ENCODE results near the gene SLC22A13. TPM values are rescaled to one million over a fixed set of nuclear protein-coding genes. Genes with fewer than 3 reads are reported as not detected.
"Not testable (repeated sequence)": the region's sequence is repeated elsewhere in the genome, so short reads cannot be mapped to it uniquely, and the experiment has no call there.

The SLC22A13 gene, protein sequence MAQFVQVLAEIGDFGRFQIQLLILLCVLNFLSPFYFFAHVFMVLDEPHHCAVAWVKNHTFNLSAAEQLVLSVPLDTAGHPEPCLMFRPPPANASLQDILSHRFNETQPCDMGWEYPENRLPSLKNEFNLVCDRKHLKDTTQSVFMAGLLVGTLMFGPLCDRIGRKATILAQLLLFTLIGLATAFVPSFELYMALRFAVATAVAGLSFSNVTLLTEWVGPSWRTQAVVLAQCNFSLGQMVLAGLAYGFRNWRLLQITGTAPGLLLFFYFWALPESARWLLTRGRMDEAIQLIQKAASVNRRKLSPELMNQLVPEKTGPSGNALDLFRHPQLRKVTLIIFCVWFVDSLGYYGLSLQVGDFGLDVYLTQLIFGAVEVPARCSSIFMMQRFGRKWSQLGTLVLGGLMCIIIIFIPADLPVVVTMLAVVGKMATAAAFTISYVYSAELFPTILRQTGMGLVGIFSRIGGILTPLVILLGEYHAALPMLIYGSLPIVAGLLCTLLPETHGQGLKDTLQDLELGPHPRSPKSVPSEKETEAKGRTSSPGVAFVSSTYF
- total RNA-seq = 0.30 TPM

DNA sequence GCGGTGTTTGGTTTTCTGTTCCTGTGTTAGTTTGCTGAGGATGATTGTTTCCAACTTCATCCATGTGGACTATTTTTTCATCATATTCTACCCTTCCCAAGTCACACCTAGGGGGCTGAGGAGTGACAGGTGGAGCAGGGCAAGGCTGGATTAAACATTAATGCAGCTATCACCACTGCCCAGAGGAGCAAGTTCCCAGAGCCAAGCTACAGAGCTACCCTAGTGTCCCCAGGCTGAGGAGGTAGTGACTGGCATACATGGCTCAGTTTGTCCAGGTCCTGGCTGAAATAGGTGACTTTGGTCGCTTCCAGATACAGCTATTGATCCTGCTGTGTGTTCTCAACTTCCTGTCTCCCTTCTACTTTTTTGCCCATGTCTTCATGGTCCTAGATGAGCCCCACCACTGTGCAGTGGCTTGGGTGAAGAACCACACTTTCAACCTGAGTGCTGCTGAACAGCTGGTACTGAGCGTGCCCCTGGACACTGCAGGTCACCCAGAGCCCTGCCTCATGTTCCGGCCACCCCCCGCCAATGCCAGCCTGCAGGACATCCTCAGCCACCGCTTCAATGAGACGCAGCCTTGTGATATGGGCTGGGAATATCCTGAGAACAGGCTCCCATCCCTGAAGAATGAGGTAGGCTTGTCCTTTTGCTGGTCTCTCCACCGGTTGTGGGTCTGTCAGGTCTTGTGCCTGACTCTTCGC, at the start of gene SLC22A13:
TSS of gene SLC22A13 (plus strand) at position 209 of the 704 bp plus-strand sequence. CDS start at position 258, 49 bp downstream.
- no peak for DNase-seq

DNA sequence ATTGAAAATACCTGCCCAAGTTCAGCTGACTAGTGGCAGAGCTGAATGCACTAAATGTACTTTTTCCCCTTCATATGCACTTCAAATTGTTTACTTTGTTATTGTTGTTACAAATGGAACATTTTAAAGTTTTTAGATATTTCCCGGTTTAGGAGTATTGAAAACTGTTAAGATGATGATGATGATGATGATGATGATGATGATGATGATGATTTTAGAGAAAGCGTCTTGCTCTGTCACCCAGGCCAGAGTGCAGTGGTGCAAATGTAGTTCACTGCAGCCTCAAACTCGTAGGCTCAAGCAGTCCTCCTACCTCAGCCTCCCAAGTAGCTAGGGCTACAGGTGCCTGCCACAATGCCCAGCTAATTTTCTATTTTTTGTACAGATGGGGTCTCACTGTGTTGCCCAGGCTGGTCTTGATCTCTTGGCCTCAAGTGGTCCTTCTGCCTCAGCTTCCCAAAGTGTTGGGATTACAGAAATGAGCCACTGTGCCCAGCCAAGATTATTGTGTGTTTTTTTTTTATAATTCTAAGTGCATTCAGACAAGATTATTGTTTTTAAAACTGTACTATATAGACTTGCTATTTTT, 45.9 kb upstream of the SLC22A13 start:
- DNase-seq = no peak

DNA sequence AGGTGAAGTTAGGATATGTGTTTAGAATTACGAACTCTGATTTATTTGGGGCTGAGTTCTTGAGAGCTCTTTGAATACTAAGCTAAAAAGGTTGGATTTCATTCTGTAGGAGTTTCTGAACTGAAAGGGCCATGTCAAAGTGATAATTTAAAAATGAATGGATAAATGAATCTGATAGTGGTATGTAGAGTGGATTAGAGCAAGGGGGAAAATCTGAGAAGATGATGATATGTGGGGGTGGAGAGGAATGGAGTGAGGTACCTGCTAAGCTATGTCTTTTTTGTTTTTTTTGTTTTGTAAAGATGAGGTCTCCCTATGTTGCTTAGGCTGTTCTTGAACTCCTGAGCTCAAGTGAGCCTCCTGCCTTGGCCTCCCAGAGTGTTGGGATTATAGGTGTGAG, 44.6 kb upstream of the SLC22A13 start:
- no peak for DNase-seq

DNA sequence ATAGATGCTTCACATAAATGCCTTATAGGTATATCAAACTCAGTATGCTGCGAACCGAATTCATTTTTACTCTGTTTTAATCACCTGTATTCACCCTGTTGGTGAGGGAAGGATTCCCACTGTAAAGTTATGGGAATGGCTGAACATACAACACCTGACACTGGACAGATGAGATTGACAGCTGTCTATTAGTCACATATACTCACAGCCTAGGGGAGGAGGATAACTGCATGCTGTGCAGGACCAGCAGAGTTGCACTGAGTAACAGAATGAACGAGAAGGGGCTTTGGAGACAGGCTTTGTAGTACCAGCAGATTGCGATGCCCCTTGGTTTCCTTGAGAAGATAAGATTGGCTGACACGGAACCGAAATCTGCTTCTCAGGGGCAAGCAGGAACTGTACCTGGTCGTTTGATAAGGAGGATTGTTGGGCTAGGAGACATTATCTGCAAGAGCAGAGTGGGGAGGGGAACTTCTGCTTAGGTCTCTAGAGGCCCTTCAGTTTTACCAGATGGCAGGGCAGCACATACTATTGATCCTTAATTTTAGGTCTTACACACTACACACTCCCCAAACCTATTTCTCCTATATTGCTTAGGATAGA, 43.5 kb upstream of the SLC22A13 start:
- DNase-seq = no peak

DNA sequence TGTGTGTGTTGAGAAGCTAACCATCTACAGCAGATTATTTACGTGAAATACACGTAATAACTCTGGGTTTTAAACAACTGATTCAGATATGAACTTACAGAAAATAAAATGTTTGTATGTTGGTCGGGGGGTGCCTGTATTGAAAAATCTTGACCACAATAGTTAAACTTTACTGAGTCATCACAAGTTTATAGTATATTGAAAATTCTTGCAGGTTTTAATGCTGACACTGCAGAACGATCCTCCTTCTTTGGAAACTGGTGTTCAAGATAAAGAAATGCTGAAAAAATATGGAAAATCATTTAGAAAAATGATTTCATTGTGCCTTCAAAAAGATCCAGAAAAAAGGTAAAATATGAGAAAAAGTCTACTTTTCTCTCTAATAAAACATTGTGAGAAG, 41.3 kb upstream of the SLC22A13 start:
- DNase-seq = no peak

DNA sequence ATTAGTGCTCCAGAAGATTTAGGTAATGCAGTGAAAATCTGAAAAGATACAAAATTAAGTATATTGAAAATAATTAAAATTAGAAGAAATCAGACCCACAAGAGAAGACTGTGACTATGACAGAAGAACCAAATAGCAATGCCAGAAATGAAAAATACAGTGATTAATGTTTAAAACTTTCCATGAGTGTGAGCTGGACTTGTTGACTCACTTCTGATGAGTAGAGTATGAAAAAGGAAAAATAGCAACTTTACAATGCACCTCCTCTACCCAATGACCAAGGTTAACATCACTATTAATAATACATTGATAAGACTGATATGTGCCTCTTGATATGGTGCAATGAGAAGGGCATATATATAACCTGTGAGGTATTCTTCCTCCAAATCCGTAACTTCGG, 39.3 kb upstream of the SLC22A13 start:
- DNase-seq = no peak

DNA sequence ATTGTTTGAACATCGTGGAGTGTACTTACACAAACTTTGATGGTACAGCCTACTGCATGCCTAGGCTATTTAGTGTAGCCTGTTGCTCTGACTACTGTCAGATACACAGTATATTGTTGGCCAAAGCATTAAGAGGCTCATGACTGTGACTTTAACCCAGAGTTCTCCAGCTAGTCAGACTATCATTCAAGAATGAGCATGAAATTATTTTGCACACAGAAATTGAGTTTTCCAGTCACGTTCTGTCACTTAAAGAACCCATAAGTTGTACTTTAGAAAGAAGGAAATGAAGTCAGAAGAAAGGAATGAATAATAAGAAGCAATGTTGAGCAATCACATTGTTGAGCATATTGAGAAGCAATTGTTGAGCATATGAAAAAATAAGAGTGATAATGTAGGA, 37.6 kb upstream of the SLC22A13 start:
- peak; percentile 45 for DNase-seq

DNA sequence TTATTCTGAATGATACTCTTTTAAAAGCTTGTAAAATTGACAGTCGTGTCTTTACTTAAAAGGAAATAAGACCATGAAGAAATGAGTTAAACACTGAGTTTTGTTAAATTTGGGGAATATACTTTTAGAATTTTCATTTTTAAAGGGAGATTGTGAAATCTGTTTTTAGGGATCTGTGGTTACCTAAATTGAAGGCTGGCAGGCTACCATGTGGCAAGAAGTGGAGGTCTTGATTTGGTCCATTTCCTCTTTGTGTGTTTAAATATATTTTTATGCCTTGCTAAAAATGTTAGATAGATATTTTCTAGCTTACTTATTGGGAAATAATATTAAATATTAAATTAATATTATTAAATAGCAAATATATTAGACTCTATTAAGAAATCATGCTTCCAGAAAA, 36.6 kb upstream of the SLC22A13 start:
- DNase-seq = no peak

DNA sequence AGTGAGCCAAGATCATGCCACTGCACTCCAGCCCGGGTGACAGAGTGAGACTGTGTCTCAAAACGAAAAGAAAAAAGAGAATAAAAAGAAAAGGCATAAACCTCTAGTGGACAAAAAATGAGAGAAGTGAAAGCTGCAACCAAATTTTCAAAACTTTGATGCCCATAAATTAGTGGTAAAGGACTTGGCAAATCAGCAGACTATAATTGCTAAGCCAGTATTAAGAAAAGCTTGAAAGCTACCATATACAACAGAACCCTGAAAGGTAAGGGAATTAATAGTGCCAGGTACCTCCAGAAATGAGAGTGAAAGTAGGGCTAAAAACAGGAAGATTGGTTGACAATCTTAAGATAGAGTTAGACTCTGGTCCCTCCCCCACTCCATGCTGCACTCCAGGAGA, 32.9 kb upstream of the SLC22A13 start:
- DNase-seq = no peak

DNA sequence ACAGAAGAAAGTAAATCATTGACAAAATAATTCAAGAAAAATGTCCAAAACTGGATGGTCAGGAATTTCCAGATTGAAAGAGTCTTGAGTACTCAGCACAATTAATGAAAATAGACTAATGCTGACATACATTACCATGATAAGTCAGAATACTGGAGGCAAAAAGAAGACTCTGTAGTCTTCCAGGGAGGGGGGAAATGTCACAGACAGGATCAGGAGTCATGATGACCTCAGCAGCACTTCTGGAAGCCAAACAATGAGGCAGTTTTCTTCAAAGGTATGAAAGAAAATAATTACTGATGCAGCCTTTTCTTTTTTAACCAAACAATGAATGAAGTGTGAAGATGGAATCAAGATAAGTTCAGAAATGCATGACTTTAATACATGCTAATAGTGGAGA, 30.1 kb upstream of the SLC22A13 start:
- DNase-seq = no peak

DNA sequence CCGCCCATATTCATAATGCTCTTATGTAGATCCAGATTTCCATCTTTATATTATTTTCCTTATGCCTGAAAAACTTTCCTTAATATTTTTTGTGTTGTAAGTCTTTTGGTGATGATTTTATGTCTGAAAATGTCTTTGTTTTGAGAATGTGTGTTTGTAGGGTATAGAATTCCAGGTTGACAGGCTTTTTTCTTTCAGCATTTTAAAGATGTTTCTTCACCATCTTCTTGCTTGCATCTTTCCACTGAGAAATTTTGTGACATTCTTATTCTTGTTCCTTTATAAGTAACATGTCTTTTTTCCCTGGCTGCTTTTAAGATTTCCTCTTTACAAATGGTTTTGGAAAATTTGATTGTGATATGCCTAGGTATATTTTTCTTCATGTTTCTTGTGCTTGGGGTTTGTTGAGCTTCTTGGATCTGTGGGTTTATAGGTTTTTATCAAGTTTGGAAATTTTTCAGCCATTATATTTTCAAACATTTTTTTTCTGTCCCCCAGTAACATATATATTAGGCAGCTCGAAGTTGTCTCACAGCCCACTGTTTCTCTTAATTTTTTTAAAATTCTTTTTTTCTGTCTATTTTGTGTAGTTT, 27.1 kb upstream of the SLC22A13 start:
- no peak for DNase-seq

DNA sequence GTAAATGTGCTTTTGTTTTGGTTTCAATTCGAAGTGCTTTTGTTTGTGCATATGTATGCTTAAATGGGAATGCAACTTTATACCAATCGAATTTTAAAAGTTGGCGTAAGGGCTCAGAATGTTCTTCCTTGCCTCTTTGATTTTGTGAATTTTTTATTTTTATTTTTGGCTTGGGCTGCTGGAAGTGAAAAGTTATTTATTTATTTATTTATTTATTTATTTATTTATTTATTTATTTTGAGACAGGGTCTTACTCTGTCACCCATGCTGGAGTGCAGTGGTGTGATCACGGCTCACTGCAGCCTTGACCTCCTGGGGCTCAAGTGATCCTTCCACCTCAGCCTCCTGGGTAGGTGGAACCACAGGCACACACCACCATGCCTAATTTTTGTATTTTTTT, 22.8 kb upstream of the SLC22A13 start:
- DNase-seq = not testable (repeated sequence)

DNA sequence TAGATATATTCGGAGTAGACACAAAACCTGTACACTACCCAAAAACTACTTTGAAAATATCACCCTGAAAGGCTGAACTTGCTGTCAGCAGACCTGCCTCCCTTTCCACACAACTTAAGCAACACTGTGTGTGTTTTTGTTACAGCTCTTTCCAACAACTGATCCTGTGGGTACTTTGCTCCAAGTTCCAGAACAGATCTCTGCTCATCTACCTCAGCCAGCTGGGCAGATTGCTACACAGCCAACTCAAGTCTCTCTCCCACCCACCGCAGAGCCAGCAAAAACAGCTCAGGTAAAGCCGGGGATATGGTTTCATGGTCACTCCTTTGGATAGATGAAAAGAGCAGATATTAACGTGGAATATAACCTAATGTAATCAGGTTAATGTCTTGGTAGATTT, 19.7 kb upstream of the SLC22A13 start:
- no peak for DNase-seq

DNA sequence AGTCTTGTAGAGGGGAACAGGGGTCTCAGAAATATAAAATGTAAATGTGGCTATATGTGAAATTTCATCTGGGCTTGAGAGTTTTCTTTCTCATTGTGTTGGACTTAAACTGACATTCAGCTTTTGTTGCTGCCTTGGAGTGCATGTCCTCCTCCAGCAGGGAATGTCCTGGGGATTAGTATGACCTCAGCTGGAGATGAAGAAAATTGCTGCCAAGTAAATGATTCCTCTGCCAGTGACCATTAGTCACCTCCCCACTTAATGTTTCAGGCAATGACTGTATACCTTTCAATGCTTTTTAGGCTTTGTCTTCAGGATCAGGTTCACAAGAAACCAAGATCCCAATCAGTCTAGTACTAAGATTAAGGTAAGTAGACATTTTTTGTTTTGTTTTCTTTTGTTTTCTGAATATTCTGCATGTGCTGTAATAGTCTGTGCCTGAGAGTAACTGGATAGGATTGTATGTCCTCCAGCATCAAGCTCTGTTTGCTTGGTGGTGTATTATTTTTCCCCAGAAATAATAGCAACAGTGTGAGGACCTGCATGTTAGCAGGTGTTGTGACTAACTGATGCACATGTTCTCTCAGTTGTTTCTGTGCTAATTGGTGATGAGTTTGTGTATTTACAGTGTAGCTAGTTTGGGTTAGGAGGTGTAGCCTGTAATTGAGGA, 18.1 kb upstream of the SLC22A13 start:
- peak; percentile 9 for DNase-seq

DNA sequence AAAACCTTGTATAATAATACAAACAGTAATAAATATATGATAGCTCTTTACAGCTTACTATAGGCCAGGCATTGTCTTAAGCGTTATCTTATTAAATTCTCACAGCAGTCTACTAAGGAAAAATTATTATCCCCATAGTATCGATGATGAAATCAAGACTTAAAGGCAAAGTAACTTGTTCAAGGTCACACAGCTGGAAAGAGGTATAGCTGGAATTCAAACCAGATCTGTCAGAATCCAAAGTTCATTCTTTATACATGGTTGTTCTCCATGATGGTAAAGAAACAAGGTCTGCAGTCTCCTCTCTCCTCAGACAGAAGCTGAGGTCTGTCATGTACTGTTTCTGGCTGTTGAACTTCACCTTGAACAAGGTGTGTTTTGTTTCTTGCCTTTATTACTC, 15.4 kb upstream of the SLC22A13 start:
- DNase-seq = no peak

DNA sequence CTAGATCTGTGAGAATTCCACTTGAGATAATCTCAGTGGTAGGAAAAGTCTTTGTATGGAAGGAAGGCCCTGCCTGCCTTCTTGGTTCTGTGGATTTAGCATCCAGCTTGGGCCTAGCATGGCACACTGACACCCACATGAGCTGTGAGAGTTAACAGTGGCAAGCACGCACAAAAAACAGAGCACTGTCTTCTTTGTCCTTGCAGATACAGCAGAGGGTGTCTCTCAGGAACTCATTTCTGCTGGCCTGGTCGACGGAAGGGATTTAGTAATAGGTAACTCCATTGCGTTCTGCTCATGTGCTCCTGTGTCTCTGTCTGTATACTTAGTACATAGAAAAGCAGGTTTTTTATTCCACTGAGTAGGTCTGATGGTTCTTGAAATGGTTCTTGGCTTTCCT, 14.4 kb upstream of the SLC22A13 start:
- no peak for DNase-seq

DNA sequence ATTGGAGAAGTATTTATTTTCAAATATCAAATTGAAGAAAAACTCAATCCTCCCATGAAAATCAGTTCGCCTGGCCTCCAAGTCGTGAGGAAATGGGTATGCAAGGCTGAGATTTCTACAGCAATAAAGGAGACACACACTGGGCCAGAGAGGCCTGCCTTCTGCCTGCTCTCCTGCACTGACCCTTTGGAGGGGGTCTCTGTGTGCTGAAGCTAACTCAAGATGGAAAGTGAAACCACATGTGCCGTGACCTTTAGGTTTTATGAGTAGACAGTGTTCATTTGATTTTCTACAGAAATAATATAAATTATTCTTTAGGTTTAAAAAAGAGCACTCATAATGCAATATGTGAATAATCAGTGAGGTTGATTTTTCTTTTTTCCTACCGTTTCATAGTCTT, 11.9 kb upstream of the SLC22A13 start:
- no peak for DNase-seq

DNA sequence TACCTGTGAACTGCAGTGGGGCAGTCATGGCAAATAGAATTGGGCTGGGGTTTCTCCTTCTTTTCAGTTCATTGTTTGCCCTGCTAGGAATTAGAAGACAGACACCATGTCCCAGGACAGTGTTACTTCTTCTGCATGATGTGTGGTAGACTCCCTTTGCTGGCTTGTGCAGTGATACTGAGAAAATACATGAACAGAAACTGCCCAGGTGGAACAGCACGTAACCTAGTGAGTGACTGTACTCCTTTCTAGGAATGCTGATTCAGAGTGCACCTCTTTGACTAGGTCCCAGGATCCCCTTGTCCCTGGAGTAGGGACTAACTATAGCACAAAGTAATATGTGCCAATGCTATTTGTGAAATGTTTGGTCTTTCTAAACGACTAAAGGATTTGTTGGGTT, 10.7 kb upstream of the SLC22A13 start:
- DNase-seq = no peak

DNA sequence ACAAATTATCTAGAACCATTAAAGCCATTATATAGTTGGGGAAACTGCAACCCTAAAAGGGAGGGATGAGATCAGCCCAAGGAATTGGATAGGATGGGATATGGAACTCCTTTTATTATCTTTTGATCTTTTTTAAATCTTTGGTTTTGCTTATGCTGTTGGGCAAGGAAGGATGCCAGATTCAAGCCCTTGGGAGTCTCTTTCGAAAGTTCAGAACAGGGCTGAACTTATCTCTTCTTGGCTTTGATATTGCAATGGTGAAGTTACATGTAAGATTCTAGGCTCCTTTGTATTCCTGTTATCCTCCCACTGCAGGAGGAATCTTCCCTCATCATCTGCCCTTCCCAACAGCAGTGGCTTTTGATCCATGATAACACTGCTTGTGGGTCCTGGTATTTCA, 10.0 kb upstream of the SLC22A13 start:
- no peak for DNase-seq

DNA sequence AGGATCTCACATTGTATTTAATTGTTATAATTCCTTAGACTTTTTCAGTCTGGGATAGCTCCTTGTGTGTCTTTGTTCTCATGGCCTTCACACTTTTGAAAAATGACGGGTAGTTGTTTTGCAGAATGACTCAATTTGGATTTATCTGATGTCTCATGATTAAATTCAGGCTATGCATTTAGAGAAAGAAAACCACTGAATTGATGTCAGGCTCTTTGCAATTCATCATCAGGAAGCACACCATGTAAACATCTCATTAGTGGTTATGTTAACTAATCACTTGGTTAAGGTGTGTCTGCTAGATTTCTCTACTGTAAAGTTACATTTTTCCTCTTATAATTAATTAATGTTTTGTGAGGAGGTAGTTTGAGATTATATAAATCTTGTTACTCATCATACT, 8.0 kb upstream of the SLC22A13 start:
- no peak for DNase-seq

DNA sequence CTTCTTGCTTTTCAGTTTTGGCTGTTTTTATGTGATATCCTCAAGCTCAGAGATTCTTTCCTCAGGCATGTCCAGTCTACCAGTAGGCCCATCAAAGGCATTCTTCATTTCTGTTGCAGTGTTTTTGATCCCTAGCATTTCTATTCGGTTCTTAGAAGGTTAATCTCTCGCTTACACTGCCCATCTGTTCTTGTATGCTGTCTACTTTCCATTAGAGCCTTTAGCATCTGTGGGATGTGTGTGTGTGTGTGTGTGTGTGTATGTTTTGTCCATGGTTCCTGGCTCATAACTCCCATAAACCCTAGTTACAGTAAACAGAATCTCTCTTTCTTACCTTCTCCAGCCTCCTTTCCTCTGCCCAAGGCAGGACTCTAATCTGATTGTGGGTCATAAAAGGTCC, 5.1 kb upstream of the SLC22A13 start:
- DNase-seq = no peak

DNA sequence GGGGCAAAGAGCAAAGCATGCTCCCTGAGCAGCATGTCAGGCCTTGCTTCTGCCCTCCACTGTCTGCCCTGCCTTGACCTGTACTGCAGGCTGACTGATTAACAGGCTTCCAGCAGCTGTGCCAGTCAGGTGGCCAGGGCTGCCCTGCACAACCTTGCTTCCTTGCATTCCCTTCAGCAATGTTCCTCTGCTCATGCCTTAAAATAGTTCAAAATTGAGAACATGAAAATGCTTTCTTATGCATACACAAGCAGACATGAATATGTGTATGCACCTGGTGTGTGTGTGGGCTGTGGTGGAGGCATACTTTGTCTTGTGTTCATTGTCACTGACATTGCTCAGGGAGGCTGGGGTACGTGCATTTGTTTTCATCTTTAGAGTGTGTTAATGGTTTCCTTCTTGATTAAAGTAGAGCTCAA, 1.2 kb upstream of the SLC22A13 start:
- DNase-seq = no peak
